GM23338 (cell line): ENCODE data around the gene FBXL17.

Source experiments
- CREB1 ChIP-seq: fragments of 250-450 bp; sonication (Bioruptor Pico); IDR thresholded peaks from 2 replicates; pipeline ENCODE4 v1.5.0; 2020; ENCODE audit warnings: low read depth, mild to moderate bottlenecking, moderate library complexity
- EZH2 ChIP-seq: fragments of 200-600 bp; sonication (generic); IDR thresholded peaks from one replicate; pipeline ENCODE4 v1.8.0; 2017; ENCODE audit warnings: antibody characterized with exemption, mild to moderate bottlenecking, low read depth; ENCODE audit not compliant: unreplicated experiment
- EZH2phosphoT487 ChIP-seq: fragments of 200-600 bp; sonication (generic); IDR thresholded peaks from one replicate; pipeline ENCODE4 v1.8.1; 2018; ENCODE audit warnings: antibody characterized with exemption; ENCODE audit not compliant: unreplicated experiment
- POLR2AphosphoS5 ChIP-seq: IDR thresholded peaks from 2 replicates; pipeline ENCODE4 v1.6.1; 2016; ENCODE audit warnings: antibody characterized with exemption, low read depth
- STAT1 ChIP-seq: IDR thresholded peaks from one replicate; pipeline ENCODE4 v1.6.1; 2016; ENCODE audit warnings: antibody characterized with exemption; ENCODE audit not compliant: unreplicated experiment
- TF ChIP-seq, protein P1 (sequence below), 2 experiments: fragments of 200-600 bp in 1 of 2; sonication (generic) in 1 of 2; conservative IDR thresholded peaks; 2 replicates each; pipeline versions ENCODE4 v1.5.1 to v1.6.1; 2016 to 2017; ENCODE audit warnings: antibody characterized with exemption in 2 of 2, low read depth in 2 of 2, mild to moderate bottlenecking in 2 of 2, moderate library complexity in 1 of 2
- TF ChIP-seq, protein P2 (sequence below): IDR thresholded peaks from one replicate; pipeline ENCODE4 v1.6.1; 2018; ENCODE audit warnings: antibody characterized with exemption; ENCODE audit not compliant: unreplicated experiment

DNA sequence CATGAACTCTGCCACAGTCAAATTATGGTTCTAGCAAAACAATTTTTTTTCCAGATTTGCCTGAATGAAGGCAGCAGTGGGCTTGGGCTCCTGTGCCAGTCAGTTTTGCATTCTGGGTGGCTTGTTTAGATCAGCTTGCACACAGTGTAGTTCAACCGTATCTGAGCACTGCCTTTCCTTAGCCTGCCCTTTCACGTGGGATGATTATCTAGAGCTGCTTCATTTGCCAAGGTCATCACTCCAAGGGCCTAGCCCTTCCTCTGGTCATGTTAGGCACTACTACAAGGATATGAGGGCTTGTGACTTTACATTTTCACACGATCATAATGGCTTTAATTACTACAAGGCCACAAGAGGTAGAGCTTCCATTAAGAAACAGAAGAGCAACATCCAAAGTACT lies 560.6 kb downstream of the FBXL17 start:
- TF ChIP-seq, protein P1, sequence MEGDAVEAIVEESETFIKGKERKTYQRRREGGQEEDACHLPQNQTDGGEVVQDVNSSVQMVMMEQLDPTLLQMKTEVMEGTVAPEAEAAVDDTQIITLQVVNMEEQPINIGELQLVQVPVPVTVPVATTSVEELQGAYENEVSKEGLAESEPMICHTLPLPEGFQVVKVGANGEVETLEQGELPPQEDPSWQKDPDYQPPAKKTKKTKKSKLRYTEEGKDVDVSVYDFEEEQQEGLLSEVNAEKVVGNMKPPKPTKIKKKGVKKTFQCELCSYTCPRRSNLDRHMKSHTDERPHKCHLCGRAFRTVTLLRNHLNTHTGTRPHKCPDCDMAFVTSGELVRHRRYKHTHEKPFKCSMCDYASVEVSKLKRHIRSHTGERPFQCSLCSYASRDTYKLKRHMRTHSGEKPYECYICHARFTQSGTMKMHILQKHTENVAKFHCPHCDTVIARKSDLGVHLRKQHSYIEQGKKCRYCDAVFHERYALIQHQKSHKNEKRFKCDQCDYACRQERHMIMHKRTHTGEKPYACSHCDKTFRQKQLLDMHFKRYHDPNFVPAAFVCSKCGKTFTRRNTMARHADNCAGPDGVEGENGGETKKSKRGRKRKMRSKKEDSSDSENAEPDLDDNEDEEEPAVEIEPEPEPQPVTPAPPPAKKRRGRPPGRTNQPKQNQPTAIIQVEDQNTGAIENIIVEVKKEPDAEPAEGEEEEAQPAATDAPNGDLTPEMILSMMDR (conservative IDR thresholded peaks at IDR 0.05; ENCODE audit: low read depth in 2 of 2) = no peak
- TF ChIP-seq POLR2AphosphoS5 (no peak), STAT1 (no peak), EZH2 (no peak), CREB1 (no peak), EZH2phosphoT487 (no peak)
- TF ChIP-seq, protein P2, sequence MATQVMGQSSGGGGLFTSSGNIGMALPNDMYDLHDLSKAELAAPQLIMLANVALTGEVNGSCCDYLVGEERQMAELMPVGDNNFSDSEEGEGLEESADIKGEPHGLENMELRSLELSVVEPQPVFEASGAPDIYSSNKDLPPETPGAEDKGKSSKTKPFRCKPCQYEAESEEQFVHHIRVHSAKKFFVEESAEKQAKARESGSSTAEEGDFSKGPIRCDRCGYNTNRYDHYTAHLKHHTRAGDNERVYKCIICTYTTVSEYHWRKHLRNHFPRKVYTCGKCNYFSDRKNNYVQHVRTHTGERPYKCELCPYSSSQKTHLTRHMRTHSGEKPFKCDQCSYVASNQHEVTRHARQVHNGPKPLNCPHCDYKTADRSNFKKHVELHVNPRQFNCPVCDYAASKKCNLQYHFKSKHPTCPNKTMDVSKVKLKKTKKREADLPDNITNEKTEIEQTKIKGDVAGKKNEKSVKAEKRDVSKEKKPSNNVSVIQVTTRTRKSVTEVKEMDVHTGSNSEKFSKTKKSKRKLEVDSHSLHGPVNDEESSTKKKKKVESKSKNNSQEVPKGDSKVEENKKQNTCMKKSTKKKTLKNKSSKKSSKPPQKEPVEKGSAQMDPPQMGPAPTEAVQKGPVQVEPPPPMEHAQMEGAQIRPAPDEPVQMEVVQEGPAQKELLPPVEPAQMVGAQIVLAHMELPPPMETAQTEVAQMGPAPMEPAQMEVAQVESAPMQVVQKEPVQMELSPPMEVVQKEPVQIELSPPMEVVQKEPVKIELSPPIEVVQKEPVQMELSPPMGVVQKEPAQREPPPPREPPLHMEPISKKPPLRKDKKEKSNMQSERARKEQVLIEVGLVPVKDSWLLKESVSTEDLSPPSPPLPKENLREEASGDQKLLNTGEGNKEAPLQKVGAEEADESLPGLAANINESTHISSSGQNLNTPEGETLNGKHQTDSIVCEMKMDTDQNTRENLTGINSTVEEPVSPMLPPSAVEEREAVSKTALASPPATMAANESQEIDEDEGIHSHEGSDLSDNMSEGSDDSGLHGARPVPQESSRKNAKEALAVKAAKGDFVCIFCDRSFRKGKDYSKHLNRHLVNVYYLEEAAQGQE = no peak
